ENCODE data around the gene SPNS3. TPM values are rescaled to one million over a fixed set of nuclear protein-coding genes. Genes with fewer than 3 reads are reported as not detected.

SPNS3 gene
- total and polyA plus RNA-seq, 10 of the 15 experiments (the other 5 are each of a cell fraction or from before 2014, with no cell fraction given) = 0.16 to 2.6 (median 0.97) TPM

DNA sequence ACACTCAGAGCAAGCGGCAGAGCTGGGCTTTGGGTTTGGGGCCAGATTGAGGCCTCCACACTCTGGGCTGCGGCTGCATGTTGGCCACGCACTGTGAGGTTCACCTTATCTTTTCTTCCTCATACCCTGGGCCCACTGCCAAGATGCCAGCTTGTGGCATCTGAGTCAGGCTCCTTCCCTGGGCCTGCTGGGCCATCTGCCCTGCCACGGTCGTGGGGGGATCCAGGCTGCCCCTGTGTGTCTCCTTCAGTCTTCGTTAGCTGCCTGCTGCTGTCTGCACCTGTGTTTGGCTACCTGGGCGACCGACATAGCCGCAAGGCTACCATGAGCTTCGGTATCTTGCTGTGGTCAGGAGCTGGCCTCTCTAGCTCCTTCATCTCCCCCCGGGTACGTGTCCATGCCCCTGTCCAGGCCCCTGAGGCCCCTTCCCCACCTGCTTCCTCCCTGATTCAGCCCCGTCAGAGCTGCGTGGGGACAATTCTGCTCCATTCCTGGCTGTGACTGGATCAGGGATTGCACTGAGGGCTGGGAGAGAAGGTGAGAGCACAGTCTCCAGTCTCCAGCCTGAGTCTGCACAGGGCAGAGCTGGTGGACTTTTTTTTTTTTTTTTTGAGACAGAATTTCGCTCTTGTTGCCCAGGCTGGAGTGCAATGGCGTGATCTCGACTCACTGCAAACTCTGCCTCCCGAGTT, 11.2 kb downstream of the SPNS3 start (continued):
- TF ChIP-seq, protein P1, sequence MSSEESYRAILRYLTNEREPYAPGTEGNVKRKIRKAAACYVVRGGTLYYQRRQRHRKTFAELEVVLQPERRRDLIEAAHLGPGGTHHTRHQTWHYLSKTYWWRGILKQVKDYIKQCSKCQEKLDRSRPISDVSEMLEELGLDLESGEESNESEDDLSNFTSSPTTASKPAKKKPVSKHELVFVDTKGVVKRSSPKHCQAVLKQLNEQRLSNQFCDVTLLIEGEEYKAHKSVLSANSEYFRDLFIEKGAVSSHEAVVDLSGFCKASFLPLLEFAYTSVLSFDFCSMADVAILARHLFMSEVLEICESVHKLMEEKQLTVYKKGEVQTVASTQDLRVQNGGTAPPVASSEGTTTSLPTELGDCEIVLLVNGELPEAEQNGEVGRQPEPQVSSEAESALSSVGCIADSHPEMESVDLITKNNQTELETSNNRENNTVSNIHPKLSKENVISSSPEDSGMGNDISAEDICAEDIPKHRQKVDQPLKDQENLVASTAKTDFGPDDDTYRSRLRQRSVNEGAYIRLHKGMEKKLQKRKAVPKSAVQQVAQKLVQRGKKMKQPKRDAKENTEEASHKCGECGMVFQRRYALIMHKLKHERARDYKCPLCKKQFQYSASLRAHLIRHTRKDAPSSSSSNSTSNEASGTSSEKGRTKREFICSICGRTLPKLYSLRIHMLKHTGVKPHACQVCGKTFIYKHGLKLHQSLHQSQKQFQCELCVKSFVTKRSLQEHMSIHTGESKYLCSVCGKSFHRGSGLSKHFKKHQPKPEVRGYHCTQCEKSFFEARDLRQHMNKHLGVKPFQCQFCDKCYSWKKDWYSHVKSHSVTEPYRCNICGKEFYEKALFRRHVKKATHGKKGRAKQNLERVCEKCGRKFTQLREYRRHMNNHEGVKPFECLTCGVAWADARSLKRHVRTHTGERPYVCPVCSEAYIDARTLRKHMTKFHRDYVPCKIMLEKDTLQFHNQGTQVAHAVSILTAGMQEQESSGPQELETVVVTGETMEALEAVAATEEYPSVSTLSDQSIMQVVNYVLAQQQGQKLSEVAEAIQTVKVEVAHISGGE (CRISPR knock-in tag; IDR thresholded peaks at IDR 0.05) = no peak
- TF ChIP-seq, protein P2, sequence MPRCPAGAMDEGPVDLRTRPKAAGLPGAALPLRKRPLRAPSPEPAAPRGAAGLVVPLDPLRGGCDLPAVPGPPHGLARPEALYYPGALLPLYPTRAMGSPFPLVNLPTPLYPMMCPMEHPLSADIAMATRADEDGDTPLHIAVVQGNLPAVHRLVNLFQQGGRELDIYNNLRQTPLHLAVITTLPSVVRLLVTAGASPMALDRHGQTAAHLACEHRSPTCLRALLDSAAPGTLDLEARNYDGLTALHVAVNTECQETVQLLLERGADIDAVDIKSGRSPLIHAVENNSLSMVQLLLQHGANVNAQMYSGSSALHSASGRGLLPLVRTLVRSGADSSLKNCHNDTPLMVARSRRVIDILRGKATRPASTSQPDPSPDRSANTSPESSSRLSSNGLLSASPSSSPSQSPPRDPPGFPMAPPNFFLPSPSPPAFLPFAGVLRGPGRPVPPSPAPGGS (IDR thresholded peaks at IDR 0.05; ENCODE audit: borderline replicate concordance, insufficient read depth, low read depth, low read length, poor library complexity, severe bottlenecking) = no peak
- TF ChIP-seq HCFC1 (IDR thresholded peaks at IDR 0.05; ENCODE audit: low read length) = no peak
- TF ChIP-seq CHD1 (IDR thresholded peaks at IDR 0.05; ENCODE audit: low read depth, low read length) = no peak
- TF ChIP-seq CHD4 (IDR thresholded peaks at IDR 0.05) = no peak
- TF ChIP-seq PAX8 (IDR thresholded peaks at IDR 0.05) = no peak

DNA sequence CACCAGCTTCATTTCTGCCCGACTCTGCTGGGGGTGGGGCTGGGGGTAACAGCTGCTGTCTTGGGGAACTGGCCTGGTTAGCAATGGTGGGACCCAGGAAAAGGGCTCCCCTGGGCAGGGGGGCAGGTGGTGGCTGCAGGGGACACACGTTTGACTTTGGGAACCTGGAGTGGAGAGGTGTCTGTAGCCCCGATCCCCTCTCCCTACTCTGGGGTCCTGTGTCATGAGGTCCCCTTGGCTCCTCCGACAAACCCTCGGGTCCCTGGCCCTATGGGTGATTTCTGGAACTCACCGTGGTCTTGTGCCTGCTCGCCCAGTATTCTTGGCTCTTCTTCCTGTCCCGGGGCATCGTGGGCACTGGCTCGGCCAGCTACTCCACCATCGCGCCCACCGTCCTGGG, 12.0 kb downstream of the SPNS3 start:
- Histone ChIP-seq H2AFZ (ENCODE audit: control insufficient read depth, low read depth, low read length) (no peak overlapping the region), H3K4me3 (no peak overlapping the region), H3K27me3 (replicated peaks in 1 of 2; ENCODE audit: control insufficient read depth in 2 of 2, insufficient read depth in 2 of 2, low read length in 1 of 2) (no peaks in the 10 kb centered on the region; a peak in 1 of 4 replicates), H3K4me1 (ENCODE audit: control insufficient read depth, insufficient read depth, low read length) (no peaks in the 10 kb centered on the region), H3K9me3 (replicated peaks; ENCODE audit: control insufficient read depth, insufficient read depth, low read length) (no peaks in the 10 kb centered on the region), H3K4me2 (ENCODE audit: control insufficient read depth, insufficient read depth) (no peak overlapping the region), H4K20me1 (ENCODE audit: control insufficient read depth, insufficient read depth) (no peaks in the 10 kb centered on the region), H3K27ac (ENCODE audit: control insufficient read depth, insufficient read depth) (no peak overlapping the region), H3K9ac (ENCODE audit: control insufficient read depth, insufficient read depth, low read length) (no peak overlapping the region), H3K79me2 (ENCODE audit: control insufficient read depth, insufficient read depth, low read length) (no peaks in the 10 kb centered on the region), H3K36me3 (ENCODE audit: control insufficient read depth in 2 of 2, insufficient read depth in 2 of 2, low read length in 1 of 2) (no peaks in the 10 kb centered on the region)
- TF ChIP-seq, protein P3, sequence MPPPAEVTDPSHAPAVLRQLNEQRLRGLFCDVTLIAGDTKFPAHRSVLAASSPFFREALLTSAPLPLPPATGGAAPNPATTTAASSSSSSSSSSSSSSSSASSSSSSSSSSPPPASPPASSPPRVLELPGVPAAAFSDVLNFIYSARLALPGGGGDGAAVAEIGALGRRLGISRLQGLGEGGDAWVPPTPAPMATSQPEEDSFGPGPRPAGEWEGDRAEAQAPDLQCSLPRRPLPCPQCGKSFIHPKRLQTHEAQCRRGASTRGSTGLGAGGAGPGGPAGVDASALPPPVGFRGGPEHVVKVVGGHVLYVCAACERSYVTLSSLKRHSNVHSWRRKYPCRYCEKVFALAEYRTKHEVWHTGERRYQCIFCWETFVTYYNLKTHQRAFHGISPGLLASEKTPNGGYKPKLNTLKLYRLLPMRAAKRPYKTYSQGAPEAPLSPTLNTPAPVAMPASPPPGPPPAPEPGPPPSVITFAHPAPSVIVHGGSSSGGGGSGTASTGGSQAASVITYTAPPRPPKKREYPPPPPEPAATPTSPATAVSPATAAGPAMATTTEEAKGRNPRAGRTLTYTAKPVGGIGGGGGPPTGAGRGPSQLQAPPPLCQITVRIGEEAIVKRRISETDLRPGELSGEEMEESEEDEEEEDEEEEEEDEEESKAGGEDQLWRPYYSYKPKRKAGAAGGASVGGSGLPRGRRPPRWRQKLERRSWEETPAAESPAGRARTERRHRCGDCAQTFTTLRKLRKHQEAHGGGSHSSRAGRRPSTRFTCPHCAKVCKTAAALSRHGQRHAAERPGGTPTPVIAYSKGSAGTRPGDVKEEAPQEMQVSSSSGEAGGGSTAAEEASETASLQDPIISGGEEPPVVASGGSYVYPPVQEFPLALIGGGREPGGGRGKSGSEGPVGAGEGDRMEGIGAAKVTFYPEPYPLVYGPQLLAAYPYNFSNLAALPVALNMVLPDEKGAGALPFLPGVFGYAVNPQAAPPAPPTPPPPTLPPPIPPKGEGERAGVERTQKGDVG (CRISPR knock-in tag; IDR thresholded peaks at IDR 0.05) = no peak
- TF ChIP-seq SPI1 (IDR thresholded peaks at IDR 0.05; ENCODE audit: borderline replicate concordance, insufficient read depth, low read depth, low read length) = no peak
- TF ChIP-seq, protein P4, sequence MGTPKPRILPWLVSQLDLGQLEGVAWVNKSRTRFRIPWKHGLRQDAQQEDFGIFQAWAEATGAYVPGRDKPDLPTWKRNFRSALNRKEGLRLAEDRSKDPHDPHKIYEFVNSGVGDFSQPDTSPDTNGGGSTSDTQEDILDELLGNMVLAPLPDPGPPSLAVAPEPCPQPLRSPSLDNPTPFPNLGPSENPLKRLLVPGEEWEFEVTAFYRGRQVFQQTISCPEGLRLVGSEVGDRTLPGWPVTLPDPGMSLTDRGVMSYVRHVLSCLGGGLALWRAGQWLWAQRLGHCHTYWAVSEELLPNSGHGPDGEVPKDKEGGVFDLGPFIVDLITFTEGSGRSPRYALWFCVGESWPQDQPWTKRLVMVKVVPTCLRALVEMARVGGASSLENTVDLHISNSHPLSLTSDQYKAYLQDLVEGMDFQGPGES (IDR thresholded peaks at IDR 0.05) = no peak
- TF ChIP-seq, protein P5, sequence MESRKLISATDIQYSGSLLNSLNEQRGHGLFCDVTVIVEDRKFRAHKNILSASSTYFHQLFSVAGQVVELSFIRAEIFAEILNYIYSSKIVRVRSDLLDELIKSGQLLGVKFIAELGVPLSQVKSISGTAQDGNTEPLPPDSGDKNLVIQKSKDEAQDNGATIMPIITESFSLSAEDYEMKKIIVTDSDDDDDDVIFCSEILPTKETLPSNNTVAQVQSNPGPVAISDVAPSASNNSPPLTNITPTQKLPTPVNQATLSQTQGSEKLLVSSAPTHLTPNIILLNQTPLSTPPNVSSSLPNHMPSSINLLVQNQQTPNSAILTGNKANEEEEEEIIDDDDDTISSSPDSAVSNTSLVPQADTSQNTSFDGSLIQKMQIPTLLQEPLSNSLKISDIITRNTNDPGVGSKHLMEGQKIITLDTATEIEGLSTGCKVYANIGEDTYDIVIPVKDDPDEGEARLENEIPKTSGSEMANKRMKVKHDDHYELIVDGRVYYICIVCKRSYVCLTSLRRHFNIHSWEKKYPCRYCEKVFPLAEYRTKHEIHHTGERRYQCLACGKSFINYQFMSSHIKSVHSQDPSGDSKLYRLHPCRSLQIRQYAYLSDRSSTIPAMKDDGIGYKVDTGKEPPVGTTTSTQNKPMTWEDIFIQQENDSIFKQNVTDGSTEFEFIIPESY (IDR thresholded peaks at IDR 0.05) = no peak
- TF ChIP-seq PML (IDR thresholded peaks at IDR 0.05; ENCODE audit: low read length) = no peak
- ATAC-seq (no peak), DNase-seq (ENCODE audit: low read depth, low spot score) (no peak), FAIRE-seq (no peak)
- intact Hi-C loops (cut with micrococcal nuclease; ENCODE audit: unreplicated experiment) = no loop called here
- no TSS peak for BruUV-seq (replicated peaks)
- ChIA-PET RAD21 (ENCODE audit: unreplicated experiment) (no interaction called here), CTCF (no interaction called here), SMC1A (ENCODE audit: uncharacterized antibody, unreplicated experiment) (no interaction called here), POLR2A (no interaction called here)
- WGBS (ENCODE audit: insufficient coverage, insufficient replicate concordance, low lambda C conversion rate, missing lambda C conversion rate) = 69% methylated on average over 13 of the region's 13 CpGs
- in situ Hi-C loops (cut with MboI) = no loop called here
